DMS 273 treated with DMSO at 0.1 percent for 48 hours (cell line): ENCODE data around the gene EGFR.
A peak's percentile ranks its signal among the peaks of the same experiment; 100 is the strongest.

ENCODE experiments used
- DNase-seq: peaks from one replicate; lab custom pipeline; 2025; lab: John Stamatoyannopoulos, UW

Gene EGFR

DNA sequence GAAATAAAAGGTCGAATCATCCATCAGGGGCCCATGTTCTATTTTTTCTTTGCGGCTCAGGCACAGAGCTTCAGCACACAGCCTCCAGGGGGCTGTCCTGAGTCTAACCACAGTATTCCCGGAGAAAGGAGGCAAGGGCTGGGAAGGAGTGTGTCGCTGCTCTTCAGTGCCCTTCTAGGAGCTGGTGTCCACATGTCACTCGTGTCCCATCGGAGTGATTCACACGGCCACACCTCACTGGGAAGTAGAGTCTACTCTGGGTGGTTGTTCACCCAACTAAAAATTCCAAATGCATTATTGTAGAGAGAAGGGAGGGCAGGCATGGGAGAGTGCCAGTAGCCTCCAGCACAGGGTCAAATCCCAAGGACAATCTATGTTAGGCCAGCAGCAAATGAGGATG lies 231.5 kb downstream of the EGFR start:
- DNase-seq = no peak

DNA sequence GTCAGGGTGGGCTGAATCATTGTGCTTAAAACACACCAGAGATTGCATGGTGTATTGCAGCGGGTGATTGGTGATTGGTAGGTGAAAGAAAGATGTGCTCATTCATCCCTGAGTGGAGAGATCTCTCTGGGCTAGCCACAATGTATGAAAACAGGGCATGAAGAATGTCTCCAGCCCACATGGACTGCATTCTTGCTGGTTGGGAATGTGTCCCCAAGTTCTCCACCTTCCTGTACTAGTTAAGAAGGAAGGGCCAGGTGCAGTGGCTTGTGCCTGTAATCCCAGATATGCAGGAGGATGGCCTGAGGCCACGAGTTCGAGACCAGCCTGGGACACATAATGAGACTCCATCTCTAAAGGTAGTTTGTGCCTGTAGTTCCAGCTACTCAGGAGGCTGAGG lies 232.5 kb downstream of the EGFR start:
- no peak for DNase-seq

DNA sequence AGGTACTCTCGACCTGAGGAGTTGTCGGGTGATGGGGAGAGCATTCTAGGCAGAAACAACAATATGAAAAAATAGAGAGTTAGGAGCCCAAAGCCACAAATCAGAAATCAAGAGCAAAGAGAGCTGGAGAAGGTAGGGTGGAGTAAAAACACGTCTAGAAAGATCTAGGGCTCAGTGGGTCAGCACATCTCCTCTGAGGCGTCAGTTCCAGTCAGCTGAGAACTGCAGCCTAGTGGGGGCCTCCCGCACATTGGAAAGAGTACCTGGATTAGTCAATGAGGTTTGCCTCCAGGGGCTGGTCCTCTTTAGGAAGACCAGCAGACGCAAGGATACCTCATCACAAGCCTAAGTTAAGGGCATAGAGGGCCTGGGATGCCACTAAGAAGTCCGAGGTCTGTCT lies 233.1 kb downstream of the EGFR start:
- DNase-seq = no peak

DNA sequence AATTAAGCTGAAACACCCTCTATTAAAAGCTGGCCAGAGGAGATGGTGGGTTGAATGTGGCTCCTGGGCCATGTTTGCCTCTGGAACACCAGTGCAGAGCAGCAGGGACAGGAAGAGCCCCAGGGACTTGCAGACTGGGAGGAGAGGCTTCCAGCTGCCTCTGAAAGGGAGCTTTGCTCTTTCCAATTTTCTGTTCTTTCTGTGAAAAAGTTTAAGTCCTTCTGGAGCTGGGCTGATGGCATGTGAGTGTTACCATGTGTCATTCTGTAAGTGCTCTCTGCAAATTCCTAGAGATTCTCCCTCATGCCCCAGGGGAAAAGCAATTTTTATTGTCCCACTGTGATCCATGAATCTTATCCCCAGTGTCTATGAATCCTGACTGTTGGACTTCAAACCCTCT lies 233.6 kb downstream of the EGFR start:
- no peak for DNase-seq

DNA sequence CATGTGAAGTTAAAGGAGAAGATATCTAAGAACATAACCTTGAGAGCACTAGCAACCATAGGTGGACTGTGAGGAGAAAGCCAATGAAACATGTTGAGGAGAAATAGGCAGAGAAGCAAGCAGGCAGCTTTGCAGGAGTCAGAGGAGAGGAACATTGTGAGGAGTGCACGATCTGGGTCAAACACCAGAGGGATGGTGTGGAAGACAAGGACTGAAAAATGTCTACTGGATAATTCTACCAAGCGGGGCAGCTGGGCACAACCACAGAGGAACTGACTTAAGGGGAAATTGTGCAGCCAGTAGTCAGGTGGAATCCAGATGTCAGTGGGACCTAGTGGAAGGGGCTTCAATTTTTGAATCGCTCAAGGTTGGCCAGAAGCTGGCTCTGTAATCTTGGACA lies 234.4 kb downstream of the EGFR start:
- DNase-seq = no peak

DNA sequence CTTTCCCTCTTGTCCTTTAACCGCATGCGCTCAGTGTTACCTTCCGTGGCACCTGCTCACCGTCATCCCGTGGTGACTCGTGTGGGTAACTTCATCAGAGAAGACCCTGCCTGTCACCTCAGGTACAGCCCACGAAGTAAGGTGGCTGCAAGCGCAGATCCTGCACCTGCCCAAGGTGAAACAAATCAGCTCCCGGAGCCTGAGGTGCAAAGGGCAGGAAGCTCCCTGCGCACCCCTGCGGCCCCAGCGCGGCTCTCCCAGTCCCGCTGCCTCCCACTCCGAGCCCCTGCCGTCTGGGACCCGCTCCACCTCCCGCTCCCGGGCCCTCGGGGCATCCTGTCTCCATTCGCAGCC lies 235.4 kb downstream of the EGFR start:
- DNase-seq = no peak

DNA sequence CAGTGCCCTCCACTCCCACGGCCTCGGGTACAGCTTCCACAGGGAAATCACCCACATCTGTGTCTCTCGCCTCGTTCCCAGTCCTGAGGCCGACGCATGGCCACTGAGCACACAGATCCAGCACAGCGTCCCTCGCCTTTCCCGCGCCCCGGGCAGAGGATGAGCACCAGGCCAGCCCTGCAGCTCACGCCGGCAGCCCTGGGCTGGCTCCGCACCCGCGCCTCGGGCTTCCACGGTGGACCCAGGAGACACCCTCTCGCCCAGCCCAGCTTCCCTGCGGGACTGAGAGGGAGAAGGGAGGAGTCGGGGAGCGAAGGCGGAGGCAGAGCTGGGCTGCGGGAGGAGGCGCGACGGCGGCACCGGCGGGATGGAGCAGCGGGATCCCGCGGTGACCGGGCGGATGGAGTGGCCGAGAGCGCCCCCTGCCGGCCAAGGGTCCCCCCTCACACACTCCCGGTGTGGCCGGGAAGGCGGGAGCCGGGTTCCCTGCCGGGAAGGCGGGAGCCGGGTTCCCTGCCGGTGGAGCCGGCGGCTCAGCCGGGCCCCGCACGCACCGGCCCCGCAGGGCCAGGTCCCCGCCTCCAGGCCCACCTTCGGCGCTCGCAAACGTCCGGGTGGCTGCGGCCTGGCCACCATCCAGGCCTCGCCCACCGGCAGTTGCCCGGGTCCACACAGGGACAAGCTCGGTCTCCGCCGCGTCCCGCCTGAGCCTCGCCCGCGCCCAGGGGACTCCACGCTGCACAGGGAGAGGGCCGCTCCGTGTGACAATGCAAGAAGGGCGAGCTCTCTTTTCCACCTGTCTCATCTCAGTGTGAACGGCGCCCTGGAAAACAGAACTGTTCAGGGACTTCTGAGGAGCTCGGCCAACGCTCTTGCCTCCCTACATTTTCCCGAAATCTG lies 236.0 kb downstream of the EGFR start:
- peak; percentile 26 for DNase-seq

DNA sequence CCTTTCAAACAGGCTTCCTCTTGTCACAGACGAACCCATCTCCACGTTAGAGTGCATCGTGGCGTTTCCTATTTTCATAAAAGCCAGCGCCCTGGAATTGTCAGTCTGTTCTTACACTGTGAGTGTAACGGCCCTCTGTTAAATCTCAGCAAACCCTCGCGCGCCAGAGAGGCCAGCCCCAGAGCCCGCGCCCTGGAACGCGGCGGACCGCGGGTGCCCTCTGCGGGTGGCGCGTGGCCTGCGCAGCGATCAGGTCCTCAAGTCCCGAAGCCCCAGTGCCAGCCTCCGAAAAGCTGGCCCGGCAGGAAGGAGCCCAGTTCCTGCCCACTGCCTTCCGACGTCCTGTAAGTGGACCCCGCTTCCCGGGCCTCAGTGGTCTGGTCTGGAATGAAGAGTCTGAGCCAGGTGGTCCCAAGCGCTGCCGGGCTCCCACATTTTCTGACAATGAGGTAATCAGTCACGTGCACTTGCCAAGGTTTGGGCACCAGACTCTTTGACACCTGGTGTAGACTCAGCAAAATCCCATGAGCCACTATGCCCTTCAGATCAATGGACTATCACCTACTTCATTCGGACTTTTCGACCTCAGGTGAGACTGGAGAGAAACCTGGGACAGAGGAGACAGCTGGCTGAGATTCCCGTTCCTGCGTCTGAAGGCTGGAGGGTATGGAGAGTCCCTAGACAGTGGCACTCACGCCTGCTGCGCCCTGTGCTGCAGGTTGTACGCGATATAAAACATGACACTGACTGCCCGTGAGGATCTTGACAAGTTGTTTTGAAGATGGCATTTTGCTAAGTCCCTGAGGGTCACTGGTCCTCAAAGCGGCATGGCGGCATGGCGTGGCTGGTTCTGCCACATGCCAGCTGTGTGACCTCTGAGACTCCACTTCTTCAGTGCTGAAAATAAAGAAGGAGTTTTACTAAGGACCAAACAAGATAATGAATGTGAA lies 237.0 kb downstream of the EGFR start:
- DNase-seq = peak; percentile 74

DNA sequence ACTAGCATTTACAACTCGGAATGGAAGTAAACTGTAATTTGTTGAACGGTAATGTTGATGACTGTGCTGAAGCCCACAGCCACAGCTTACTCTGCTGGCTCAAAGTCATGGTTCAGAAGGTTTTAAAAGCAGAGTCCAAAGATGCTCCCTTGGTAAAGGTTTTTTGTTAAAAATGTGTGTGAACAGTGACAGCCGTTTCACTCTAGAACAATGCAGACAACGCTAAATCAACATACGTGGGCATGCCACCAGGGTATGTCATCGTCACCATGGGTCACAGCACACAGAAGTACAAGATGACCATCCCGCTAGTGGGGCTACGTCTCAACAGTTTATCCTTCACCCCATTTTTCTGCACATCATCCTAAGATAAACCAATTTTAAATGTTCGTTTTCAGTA lies 239.8 kb downstream of the EGFR start:
- DNase-seq = no peak

DNA sequence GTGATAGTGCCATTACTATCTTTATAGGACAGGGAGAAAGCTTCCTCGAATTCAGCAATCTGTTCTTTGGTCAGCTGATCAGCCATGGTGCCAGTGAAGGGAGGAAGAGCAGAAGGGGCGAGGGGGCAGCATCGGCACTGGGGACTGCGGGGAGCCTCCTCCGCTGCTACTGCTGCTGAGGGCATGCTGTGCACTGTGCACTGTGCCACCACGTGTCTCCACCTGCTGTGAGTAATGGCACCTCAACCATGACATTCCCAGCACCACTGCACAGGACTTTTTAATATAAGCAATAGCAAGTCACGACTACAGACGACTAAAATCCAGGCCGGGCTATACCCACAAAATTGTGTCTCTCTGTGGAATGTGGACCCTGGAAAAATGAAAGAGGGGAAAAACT lies 241.4 kb downstream of the EGFR start:
- no peak for DNase-seq

DNA sequence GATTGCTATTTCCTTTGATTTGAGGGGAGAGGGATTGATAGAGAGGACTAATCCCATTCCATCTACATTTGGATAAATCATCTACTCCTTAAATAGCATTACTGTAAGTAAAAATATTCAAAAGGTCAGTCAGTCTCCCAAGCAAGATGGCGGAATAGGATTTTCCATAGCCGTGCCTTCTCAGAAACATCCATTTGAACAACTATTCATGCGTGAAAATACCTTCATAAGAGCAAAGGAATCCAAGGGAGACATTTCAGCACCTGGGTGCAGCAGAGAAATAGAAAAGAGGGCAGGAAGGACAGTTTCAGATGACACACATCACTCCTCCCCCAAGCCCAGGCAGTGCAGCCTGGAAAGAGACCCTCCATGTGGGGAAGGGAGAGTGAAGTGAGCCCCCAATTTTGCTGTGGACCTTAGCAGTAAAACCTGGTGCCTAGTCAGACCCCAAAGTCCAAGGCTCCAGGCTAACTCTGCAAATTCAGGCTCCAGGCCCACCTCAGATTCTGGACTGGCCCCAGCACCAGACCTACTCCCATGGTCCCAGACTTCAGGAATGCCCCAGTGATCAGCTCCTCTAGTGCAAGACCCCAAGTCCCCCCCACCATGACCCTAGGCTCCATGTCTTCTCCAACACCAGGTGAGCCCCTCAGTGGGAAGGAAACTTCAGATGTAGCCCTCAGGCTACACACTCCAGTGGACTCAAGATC lies 242.0 kb downstream of the EGFR start:
- no peak for DNase-seq
